DMS79 treated with DMSO at 0.1 percent for 48 hours (cell line): ENCODE results near the gene MYO1B.
A peak's percentile ranks its signal among the peaks of the same experiment; 100 is the strongest.

Experiments
- DNase-seq: peaks from one replicate; lab custom pipeline; 2025; lab: John Stamatoyannopoulos, UW

The MYO1B gene

GRCh38 chr2:191226196-191226595 lies 19.0 kb upstream of the MYO1B start:
- DNase-seq: no peak

GRCh38 chr2:191228333-191228732 lies 16.9 kb upstream of the MYO1B start:
- no peak for DNase-seq

GRCh38 chr2:191228861-191229260 lies 16.3 kb upstream of the MYO1B start:
- no peak for DNase-seq

GRCh38 chr2:191230174-191230573 lies 15.0 kb upstream of the MYO1B start:
- no peak for DNase-seq

GRCh38 chr2:191231995-191232394 lies 13.2 kb upstream of the MYO1B start:
- no peak for DNase-seq

- no peak for DNase-seq
Measured at GRCh38 chr2:191233533-191233932, 11.7 kb upstream of the MYO1B start.

- DNase-seq: no peak
Measured at GRCh38 chr2:191234376-191234775, 10.8 kb upstream of the MYO1B start.

GRCh38 chr2:191240871-191241270 lies 4.3 kb upstream of the MYO1B start:
- no peak for DNase-seq

GRCh38 chr2:191241418-191241817 lies 3.8 kb upstream of the MYO1B start:
- no peak for DNase-seq

- no peak for DNase-seq
Measured at GRCh38 chr2:191243154-191243553, 2.0 kb upstream of the MYO1B start.

GRCh38 chr2:191244350-191244749 lies 854 bp upstream of the MYO1B start:
- DNase-seq: no peak

GRCh38 chr2:191245869-191246531 lies 796 bp downstream of the MYO1B start:
- peak; percentile 35 for DNase-seq

- no peak for DNase-seq
Measured at GRCh38 chr2:191246820-191247380, 1.7 kb downstream of the MYO1B start.

- DNase-seq: no peak
Measured at GRCh38 chr2:191247381-191248057, 2.3 kb downstream of the MYO1B start.

GRCh38 chr2:191249156-191249813 lies 4.1 kb downstream of the MYO1B start:
- no peak for DNase-seq

- no peak for DNase-seq
Measured at GRCh38 chr2:191250400-191250799, 5.2 kb downstream of the MYO1B start.

GRCh38 chr2:191250986-191251385 lies 5.8 kb downstream of the MYO1B start:
- DNase-seq: no peak

GRCh38 chr2:191252699-191253098 lies 7.5 kb downstream of the MYO1B start:
- no peak for DNase-seq

GRCh38 chr2:191253476-191253875 lies 8.3 kb downstream of the MYO1B start:
- no peak for DNase-seq

- no peak for DNase-seq
Measured at GRCh38 chr2:191255271-191255670, 10.1 kb downstream of the MYO1B start.

- no peak for DNase-seq
Measured at GRCh38 chr2:191255756-191256312, 10.6 kb downstream of the MYO1B start.

GRCh38 chr2:191257934-191258333 lies 12.7 kb downstream of the MYO1B start:
- DNase-seq: no peak

GRCh38 chr2:191258996-191259395 lies 13.8 kb downstream of the MYO1B start:
- no peak for DNase-seq
